Raji (cell line): ENCODE results near the gene DAB1.

Experiments
- POLR2A ChIP-seq: IDR thresholded peaks from 2 replicates; pipeline ENCODE4 v1.6.1; 2011; ENCODE audit warnings: low read depth, low read length, control low read depth; ENCODE audit not compliant: insufficient read depth

DAB1 gene

GRCh38 chr1:57345916-57346315 lies 77.9 kb downstream of the DAB1 start:
- TF ChIP-seq POLR2A: no peak

GRCh38 chr1:57344265-57344664 lies 79.6 kb downstream of the DAB1 start:
- TF ChIP-seq POLR2A: no peak

DNA sequence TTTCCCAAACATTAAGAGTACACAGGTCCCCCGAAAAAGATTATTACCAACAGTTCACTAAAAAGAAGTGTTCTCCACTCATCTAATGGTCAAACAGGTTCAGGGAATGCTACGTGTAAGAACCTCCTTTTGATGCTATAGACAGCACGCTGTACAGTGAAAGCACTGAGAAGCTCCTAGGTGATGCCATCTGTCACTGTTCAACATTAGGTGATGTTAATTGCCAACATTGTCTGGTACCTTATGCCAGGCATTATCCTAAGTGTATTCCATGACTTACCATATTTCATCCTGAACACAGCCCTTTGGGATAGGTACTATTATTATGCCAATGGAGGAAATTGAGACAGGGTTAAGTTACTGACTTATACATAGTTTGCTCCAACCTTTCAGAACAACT lies 82.1 kb downstream of the DAB1 start:
- TF ChIP-seq POLR2A: no peak

DNA sequence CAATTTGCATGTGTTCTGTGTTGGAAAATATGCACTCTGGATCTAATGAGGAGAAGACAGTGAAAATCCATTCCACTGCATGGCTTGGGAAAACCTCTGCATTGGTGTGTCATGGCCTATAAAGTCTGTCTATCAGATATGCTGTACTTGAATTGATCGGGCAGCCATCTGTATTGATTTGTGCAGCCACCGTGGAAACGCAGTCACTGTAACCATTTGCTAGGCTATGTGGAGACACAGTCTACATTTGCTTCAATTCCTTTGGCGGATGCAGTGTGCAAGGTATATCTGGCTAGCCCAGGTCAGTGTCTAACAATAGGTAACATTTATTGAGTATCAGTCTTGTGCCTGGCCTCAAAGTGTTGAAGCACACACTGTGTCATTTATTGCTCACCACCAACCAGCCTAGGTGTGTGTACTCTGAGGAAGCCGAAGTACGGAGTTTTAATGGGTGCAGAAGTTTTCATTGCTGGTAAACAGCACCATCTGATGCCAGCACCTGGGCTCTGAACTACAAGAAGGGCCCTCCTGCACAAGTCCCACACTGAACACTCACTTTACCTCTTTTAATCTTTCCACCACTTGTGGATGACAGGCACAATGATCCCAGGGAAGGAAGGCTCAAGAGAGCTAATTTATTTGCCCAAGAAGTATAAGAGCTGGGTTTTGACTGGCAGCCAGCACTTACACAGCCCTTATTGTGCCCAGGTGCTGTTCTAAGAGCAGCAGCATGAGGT lies 83.4 kb downstream of the DAB1 start:
- no peak for TF ChIP-seq POLR2A

GRCh38 chr1:57337623-57338022 lies 86.2 kb downstream of the DAB1 start:
- TF ChIP-seq POLR2A: no peak

DNA sequence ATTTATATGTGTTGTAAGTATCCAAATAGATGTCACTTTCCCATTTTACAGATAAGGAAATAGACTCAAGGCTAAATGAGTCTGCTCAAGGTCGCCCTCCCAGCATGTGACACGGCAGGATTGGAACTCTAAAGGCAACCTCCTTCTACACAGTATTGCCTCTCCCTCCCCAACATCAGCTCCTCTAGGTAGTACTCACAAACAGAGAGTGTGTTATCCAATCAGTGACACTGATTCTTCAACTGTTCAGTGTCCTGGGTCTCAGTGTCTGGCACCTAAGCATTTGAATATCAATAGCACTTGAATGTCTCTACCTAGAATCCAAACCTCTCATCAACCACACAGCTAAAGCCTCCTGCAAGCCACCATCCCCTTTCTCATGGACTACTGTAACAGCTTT lies 87.1 kb downstream of the DAB1 start:
- TF ChIP-seq POLR2A: no peak

GRCh38 chr1:57331620-57332019 lies 92.2 kb downstream of the DAB1 start:
- no peak for TF ChIP-seq POLR2A

DNA sequence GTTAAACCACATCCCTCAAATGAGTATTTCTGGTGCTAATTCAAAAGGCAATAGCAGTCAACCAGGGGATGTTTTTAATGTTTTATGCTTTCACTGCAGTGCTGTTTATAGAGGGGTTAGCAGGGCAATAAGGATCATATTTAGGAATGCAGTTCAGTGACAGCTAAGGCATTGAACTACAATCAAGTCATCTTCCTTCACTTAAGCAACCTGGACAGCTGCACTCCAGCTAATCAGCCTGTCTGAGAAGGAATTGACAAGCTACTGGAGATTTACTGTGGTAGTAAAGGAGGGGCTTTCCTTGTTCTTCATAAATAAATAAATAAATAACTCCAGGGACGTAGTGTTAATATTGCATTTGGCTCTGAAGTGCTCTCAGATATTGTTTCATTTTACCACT lies 93.9 kb downstream of the DAB1 start:
- TF ChIP-seq POLR2A: no peak

DNA sequence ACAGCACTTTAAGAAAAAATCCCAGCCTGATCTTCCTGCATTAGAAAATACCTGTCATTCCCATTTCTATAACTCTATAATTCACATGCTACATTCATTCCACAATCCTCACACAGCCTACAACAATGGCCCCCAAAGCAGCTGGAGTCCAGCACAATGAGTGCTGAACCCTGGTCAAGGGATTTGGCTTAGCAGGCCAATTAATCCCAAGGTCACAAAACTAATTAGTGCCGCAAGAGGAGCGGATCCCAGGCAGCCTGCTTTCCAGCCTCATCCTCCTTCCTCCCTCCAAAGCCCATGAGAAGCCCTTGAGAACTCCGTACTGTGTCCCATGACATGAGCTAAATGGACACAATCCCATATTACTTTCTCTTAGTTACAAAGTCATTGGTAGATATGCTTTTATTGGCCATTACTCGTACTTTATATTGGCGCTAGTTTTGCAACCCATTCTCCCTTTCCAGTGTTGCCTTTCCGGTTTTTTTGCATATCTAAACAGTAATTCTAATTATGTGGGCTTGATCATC lies 94.8 kb downstream of the DAB1 start:
- TF ChIP-seq POLR2A: no peak

- TF ChIP-seq POLR2A: no peak
Measured at GRCh38 chr1:57327946-57328345, 95.9 kb downstream of the DAB1 start.

- TF ChIP-seq POLR2A: no peak
Measured at GRCh38 chr1:57327336-57327735, 96.5 kb downstream of the DAB1 start.

- no peak for TF ChIP-seq POLR2A
Measured at GRCh38 chr1:57325536-57325935, 98.3 kb downstream of the DAB1 start.

GRCh38 chr1:57325117-57325516 lies 98.7 kb downstream of the DAB1 start:
- TF ChIP-seq POLR2A: no peak

DNA sequence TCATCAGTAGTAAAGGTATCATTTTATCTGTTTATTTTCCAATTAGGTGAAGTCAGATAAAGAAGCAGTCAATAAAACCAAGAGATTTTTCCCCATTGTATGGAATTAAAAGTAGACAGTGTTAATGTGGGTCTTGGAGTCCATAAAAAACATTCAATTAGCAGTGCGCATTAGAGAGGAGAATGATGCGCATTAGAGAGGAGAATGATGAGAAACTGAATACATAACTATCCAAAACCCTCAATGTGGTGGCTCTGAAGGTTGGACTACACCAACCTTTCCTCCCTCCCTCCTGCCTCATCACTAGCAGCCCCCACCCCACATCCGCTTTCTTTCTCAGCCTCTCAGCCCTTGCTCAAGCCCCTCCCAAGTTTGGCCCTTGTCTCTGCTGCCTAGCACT lies 99.5 kb downstream of the DAB1 start:
- TF ChIP-seq POLR2A: no peak

GRCh38 chr1:57321776-57322175 lies 102.1 kb downstream of the DAB1 start:
- no peak for TF ChIP-seq POLR2A

DNA sequence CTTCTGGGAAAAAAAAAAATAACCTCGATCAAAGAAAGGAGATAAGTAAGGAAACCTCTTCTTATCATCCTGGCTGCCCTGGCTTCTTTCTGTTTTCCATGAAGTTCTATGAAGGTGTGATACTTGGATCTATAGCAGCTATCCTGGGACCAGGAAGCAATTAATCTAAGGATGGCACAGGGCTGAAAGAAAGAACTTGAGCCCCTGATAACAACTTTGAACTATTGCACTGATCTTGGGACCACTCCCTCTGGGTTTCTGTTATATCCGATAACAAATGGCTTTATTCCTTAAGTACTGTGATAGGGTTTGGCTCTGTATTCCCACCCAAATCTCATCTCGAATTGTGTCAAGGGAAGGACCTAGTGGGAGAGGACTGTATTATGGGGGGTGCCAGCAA lies 104.1 kb downstream of the DAB1 start:
- TF ChIP-seq POLR2A: no peak

DNA sequence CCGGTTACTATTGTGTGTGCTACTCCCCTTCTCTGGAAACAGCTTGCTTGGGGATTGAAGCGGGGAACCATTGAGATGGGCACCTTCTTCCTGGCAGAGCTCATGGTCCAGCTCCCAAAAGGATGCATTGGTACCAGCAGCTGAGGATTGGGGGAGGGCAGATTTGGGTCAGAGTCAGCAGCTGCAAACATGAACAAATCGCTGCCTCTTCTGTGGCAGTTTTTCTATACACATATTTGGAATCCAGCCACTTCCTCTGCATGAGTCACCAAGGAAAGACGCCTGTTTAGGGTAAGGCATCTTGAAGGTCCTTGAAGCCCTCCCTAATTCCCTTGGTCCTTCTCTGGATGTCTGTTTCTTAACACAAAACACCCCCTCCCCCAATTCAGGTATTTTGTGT lies 104.7 kb downstream of the DAB1 start:
- TF ChIP-seq POLR2A: no peak
